ENCODE data around the gene LCE3D. TPM values are rescaled to one million over a fixed set of nuclear protein-coding genes. Genes with fewer than 3 reads are reported as not detected.

LCE3D gene
- total RNA-seq, result not detected in 2 replicates
- long read RNA-seq, result 0 reads

- Mint-ChIP-seq H3K27ac (ENCODE audit: unreplicated experiment) (no peak within 1 kb of the TSS), H3K9me3 (peaks cover 10% of the 10 kb centered on the region), H3K4me1 (no peaks in the 10 kb centered on the region), H3K36me3 (ENCODE audit: low read depth) (peaks cover 5% of the 10 kb centered on the region), H3K27me3 (ENCODE audit: low read depth) (no peaks in the 10 kb centered on the region), H3K4me3 (no peak within 1 kb of the TSS)
- no peak for TF ChIP-seq CTCF (conservative IDR thresholded peaks at IDR 0.05)
- no peak for DNase-seq (ENCODE audit: low read depth, low spot score)
These were observed at the start of gene LCE3D for GRCh38 chr1:152580433-152580832. Gene LCE3D (minus strand): TSS chr1:152580516. CDS start chr1:152579936, 580 bp downstream.

- TF ChIP-seq CTCF (conservative IDR thresholded peaks at IDR 0.05), result no peak
- Mint-ChIP-seq H3K4me1 (no peaks in the 10 kb centered on the region), H3K4me3 (no peak overlapping the region), H3K27me3 (ENCODE audit: low read depth) (no peaks in the 10 kb centered on the region), H3K36me3 (ENCODE audit: low read depth) (peaks cover 9% of the 10 kb centered on the region), H3K27ac (ENCODE audit: unreplicated experiment) (no peak overlapping the region), H3K9me3 (peaks cover 25% of the 10 kb centered on the region)
- no peak for DNase-seq (ENCODE audit: low read depth, low spot score)
These were observed 46.4 kb upstream of the LCE3D start for GRCh38 chr1:152626744-152627143.

GRCh38 chr1:152623203-152623844 lies 43.0 kb upstream of the LCE3D start:
- peaks cover 28% of the 10 kb centered on the region for H3K9me3 Mint-ChIP-seq
- H3K4me1 Mint-ChIP-seq, result no peaks in the 10 kb centered on the region
- H3K27me3 Mint-ChIP-seq (ENCODE audit: low read depth), result no peaks in the 10 kb centered on the region
- DNase-seq (ENCODE audit: low read depth, low spot score), result no peak
- no peak for TF ChIP-seq CTCF (conservative IDR thresholded peaks at IDR 0.05)
- H3K4me3 Mint-ChIP-seq, result no peak overlapping the region
- H3K36me3 Mint-ChIP-seq (ENCODE audit: low read depth), result peaks cover 10% of the 10 kb centered on the region
- no peak overlapping the region for H3K27ac Mint-ChIP-seq (ENCODE audit: unreplicated experiment)

- Mint-ChIP-seq H3K4me3 (no peak within 1 kb of the TSS), H3K36me3 (ENCODE audit: low read depth) (peaks cover 11% of the 10 kb centered on the region), H3K4me1 (no peaks in the 10 kb centered on the region), H3K27me3 (ENCODE audit: low read depth) (no peaks in the 10 kb centered on the region), H3K9me3 (peaks cover 29% of the 10 kb centered on the region), H3K27ac (ENCODE audit: unreplicated experiment) (no peak within 1 kb of the TSS)
- no peak for TF ChIP-seq CTCF (conservative IDR thresholded peaks at IDR 0.05)
- DNase-seq (ENCODE audit: low read depth, low spot score), result no peak
These were observed 42.5 kb upstream of the LCE3D start, which contains the start of gene LCE3A for GRCh38 chr1:152622803-152623202. Gene LCE3A (minus strand): TSS chr1:152623103. CDS start chr1:152623103, 0 bp downstream.

GRCh38 chr1:152621993-152622392 lies 41.7 kb upstream of the LCE3D start:
- Mint-ChIP-seq H3K9me3 (peaks cover 24% of the 10 kb centered on the region), H3K4me1 (no peaks in the 10 kb centered on the region), H3K27me3 (ENCODE audit: low read depth) (no peaks in the 10 kb centered on the region), H3K27ac (ENCODE audit: unreplicated experiment) (no peak overlapping the region), H3K36me3 (ENCODE audit: low read depth) (peaks cover 11% of the 10 kb centered on the region), H3K4me3 (no peak overlapping the region)
- no peak for TF ChIP-seq CTCF (conservative IDR thresholded peaks at IDR 0.05)
- no peak for DNase-seq (ENCODE audit: low read depth, low spot score)

Measured in neural crest cell (in vitro differentiated cells).